KMS-11 (cell line): ENCODE results near the gene RNASET2.

Source experiments
- H2AFZ ChIP-seq: fragments of 200-600 bp; sonication (generic); 2 replicates; pipeline ENCODE4 v1.6.1; 2016; ENCODE audit warnings: antibody characterized with exemption, mixed run types, low read depth
- H3K27ac ChIP-seq: fragments of 200-600 bp; sonication (generic); 2 replicates; pipeline ENCODE4 v1.6.1; 2016; ENCODE audit warnings: mild to moderate bottlenecking, mixed run types
- H3K27me3 ChIP-seq: fragments of 200-600 bp; sonication (generic); 2 replicates; pipeline ENCODE4 v1.6.1; 2017; ENCODE audit warnings: mild to moderate bottlenecking, low read depth, mixed run types, moderate library complexity; ENCODE audit not compliant: insufficient read depth
- H3K36me3 ChIP-seq: fragments of 200-600 bp; sonication (generic); 2 replicates; pipeline ENCODE4 v1.6.1; 2017; ENCODE audit warnings: mild to moderate bottlenecking, mixed run types; ENCODE audit not compliant: insufficient read depth
- H3K4me1 ChIP-seq: fragments of 200-600 bp; sonication (generic); 2 replicates; pipeline ENCODE4 v1.6.1; 2016; ENCODE audit warnings: mild to moderate bottlenecking, low read depth, mixed run types; ENCODE audit not compliant: poor library complexity, severe bottlenecking
- H3K4me2 ChIP-seq: fragments of 200-600 bp; sonication (generic); 2 replicates; pipeline ENCODE4 v1.7.0; 2016; ENCODE audit warnings: mild to moderate bottlenecking, mixed run types
- H3K4me3 ChIP-seq: fragments of 200-600 bp; sonication (generic); IDR thresholded peaks from 2 replicates; pipeline ENCODE4 v1.6.1; 2017; ENCODE audit warnings: low read depth, low read length, mixed read lengths; ENCODE audit not compliant: insufficient read depth
- H3K79me2 ChIP-seq: fragments of 200-600 bp; sonication (generic); 2 replicates; pipeline ENCODE4 v1.6.1; 2016; ENCODE audit warnings: low read depth, mixed run types; ENCODE audit not compliant: insufficient read depth
- H3K9ac ChIP-seq: fragments of 200-600 bp; sonication (generic); 2 replicates; pipeline ENCODE4 v1.6.1; 2016; ENCODE audit warnings: mild to moderate bottlenecking, mixed run types
- H4K20me1 ChIP-seq: fragments of 200-600 bp; sonication (generic); 2 replicates; pipeline ENCODE4 v1.6.1; 2016; ENCODE audit warnings: mild to moderate bottlenecking, mixed run types; ENCODE audit not compliant: insufficient read depth
- CTCF ChIP-seq: fragments of 200-600 bp; sonication (generic); conservative IDR thresholded peaks from 2 replicates; pipeline ENCODE4 v1.6.1; 2017; ENCODE audit warnings: low read depth, mild to moderate bottlenecking, antibody characterized with exemption, low read length, moderate library complexity, mixed read lengths

RNASET2 gene

GRCh38 chr6:166987448-166987847 lies 31.1 kb upstream of the RNASET2 start:
- Histone ChIP-seq H3K79me2 (no peaks in the 10 kb centered on the region; the same call in 1 of the 2 replicates), H3K27ac (no peak overlapping the region), H3K27me3 (no peaks in the 10 kb centered on the region), H3K9ac (no peak overlapping the region), H3K4me1 (no peaks in the 10 kb centered on the region), H3K4me2 (no peak overlapping the region), H3K36me3 (no peaks in the 10 kb centered on the region), H4K20me1 (no peaks in the 10 kb centered on the region), H2AFZ (no peak overlapping the region), H3K4me3 (no peak overlapping the region)
- TF ChIP-seq CTCF = no peak

GRCh38 chr6:166980738-166981137 lies 24.4 kb upstream of the RNASET2 start:
- Histone ChIP-seq H3K4me3 (no peak overlapping the region), H3K36me3 (no peaks in the 10 kb centered on the region), H3K79me2 (no peaks in the 10 kb centered on the region), H3K9ac (no peak overlapping the region), H3K4me2 (no peak overlapping the region), H3K27ac (no peak overlapping the region), H3K27me3 (no peaks in the 10 kb centered on the region), H2AFZ (no peak overlapping the region), H3K4me1 (no peaks in the 10 kb centered on the region), H4K20me1 (no peaks in the 10 kb centered on the region)
- TF ChIP-seq CTCF = no peak

GRCh38 chr6:166977621-166978525 lies 21.5 kb upstream of the RNASET2 start:
- Histone ChIP-seq H3K79me2 (no peaks in the 10 kb centered on the region), H2AFZ (no peak overlapping the region), H3K27ac (no peak overlapping the region), H3K4me3 (no peak overlapping the region), H3K27me3 (no peaks in the 10 kb centered on the region), H3K36me3 (no peaks in the 10 kb centered on the region), H3K4me2 (no peak overlapping the region), H3K9ac (no peak overlapping the region), H4K20me1 (no peaks in the 10 kb centered on the region), H3K4me1 (no peaks in the 10 kb centered on the region)
- TF ChIP-seq CTCF = no peak

GRCh38 chr6:166976636-166977035 lies 20.3 kb upstream of the RNASET2 start:
- Histone ChIP-seq H3K27ac (no peak overlapping the region), H3K9ac (no peak overlapping the region), H3K36me3 (no peaks in the 10 kb centered on the region), H3K4me1 (no peaks in the 10 kb centered on the region), H3K27me3 (no peaks in the 10 kb centered on the region), H2AFZ (no peak overlapping the region), H3K79me2 (no peaks in the 10 kb centered on the region), H3K4me2 (no peak overlapping the region), H4K20me1 (no peaks in the 10 kb centered on the region), H3K4me3 (no peak overlapping the region)
- no peak for TF ChIP-seq CTCF
